ENCODE data around the gene RBM24.

RBM24 gene

GRCh38 chr6:17271628-17272027 is 9.5 kb upstream of the RBM24 start:
- TF ChIP-seq CTCF (IDR thresholded peaks at IDR 0.05; ENCODE audit: control insufficient read depth, insufficient read depth, low read depth, low read length, missing control alignments): no peak
- DNase-seq (ENCODE audit: low read depth): no peak
- H3K4me3 ChIP-seq (ENCODE audit: control insufficient read depth, low read depth, low read length): no peak overlapping the region

GRCh38 chr6:17276766-17277165 is 4.4 kb upstream of the RBM24 start:
- H3K4me3 ChIP-seq (ENCODE audit: control insufficient read depth, low read depth, low read length): no peak overlapping the region
- no peak for TF ChIP-seq CTCF (IDR thresholded peaks at IDR 0.05; ENCODE audit: control insufficient read depth, insufficient read depth, low read depth, low read length, missing control alignments)
- no peak for DNase-seq (ENCODE audit: low read depth)

- no peak for TF ChIP-seq CTCF (IDR thresholded peaks at IDR 0.05; ENCODE audit: control insufficient read depth, insufficient read depth, low read depth, low read length, missing control alignments)
- no peak overlapping the region for H3K4me3 ChIP-seq (ENCODE audit: control insufficient read depth, low read depth, low read length)
- DNase-seq (ENCODE audit: low read depth): no peak
These were observed 3.9 kb upstream of the RBM24 start for GRCh38 chr6:17277256-17277655.

- peak; percentile 62 for DNase-seq (ENCODE audit: low read depth)
- no peak for TF ChIP-seq CTCF (IDR thresholded peaks at IDR 0.05; ENCODE audit: control insufficient read depth, insufficient read depth, low read depth, low read length, missing control alignments)
These were observed 2.7 kb upstream of the RBM24 start for GRCh38 chr6:17278289-17279063.

GRCh38 chr6:17280138-17280537 is 1.0 kb upstream of the RBM24 start:
- TF ChIP-seq CTCF (IDR thresholded peaks at IDR 0.05; ENCODE audit: control insufficient read depth, insufficient read depth, low read depth, low read length, missing control alignments): no peak
- no peak for DNase-seq (ENCODE audit: low read depth)
- peak overlapping the region; percentile 92; the same call in 1 of the 2 replicates for H3K4me3 ChIP-seq (ENCODE audit: control insufficient read depth, low read depth, low read length)

More at GRCh38 chr6:17278289-17279063, 2.7 kb upstream of the RBM24 start:
- no peak overlapping the region for H3K4me3 ChIP-seq (ENCODE audit: control insufficient read depth, low read depth, low read length)

GRCh38 chr6:17280552-17281090 is 540 bp upstream of the RBM24 start:
- no peak for DNase-seq (ENCODE audit: low read depth)
- peak overlapping the region; percentile 92 for H3K4me3 ChIP-seq (ENCODE audit: control insufficient read depth, low read depth, low read length)
- TF ChIP-seq CTCF (IDR thresholded peaks at IDR 0.05; ENCODE audit: control insufficient read depth, insufficient read depth, low read depth, low read length, missing control alignments): peak; percentile 21
